Amniotic stem cell (primary cell): ENCODE results near the gene ABCB11.
"Not testable (repeated sequence)": the region's sequence is repeated elsewhere in the genome, so short reads cannot be mapped to it uniquely, and the experiment has no call there.

Source experiments
- DNase-seq: peaks from one replicate; lab custom pipeline; 2025; lab: John Stamatoyannopoulos, UW

ABCB11 gene

GRCh38 chr2:168890006-168890782 lies 140.9 kb downstream of the ABCB11 start, which contains the start of gene SPC25:
Gene SPC25 (minus strand): TSS chr2:168890430. CDS start chr2:168889519, 911 bp downstream.
- peak; percentile 70 for DNase-seq

- no peak for DNase-seq
Observed at GRCh38 chr2:168889635-168890005, 141.5 kb downstream of the ABCB11 start.

DNA sequence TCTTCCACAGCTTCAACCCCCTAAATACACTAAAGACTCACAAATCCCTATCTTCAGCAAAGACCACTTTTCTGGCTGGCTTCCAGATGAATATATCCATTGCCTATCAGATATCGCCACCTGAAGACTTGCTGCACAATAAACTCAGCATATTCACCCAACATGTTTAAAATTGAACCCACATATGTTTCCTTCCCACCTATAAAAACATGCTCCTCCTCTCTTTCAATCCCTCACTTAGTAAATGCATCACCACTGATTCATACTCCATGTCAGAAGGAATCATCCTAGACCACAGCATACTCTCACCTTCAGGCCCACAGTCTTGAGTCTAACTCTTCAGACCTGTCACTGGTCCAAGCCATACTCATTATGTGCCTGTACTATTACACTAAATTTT lies 146.1 kb downstream of the ABCB11 start:
- no peak for DNase-seq

DNA sequence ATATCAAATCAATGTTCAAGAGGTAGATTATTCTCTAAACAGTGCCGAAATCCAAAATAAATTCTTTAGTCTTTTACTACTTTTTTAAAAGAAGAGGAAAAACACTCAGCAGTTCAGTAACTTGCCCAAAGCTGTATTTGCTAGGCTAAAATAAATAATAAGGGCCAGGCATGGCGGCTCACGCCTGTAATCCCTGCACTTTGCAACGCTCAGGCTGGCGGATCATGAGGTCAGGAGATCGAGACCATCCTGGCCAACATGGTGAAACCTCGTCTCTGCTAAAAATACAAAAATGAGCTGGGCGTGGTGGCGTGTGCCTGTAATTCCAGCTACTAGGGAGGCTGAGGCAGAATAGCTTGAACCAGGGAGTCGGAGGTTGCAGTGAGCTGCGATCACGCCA lies 149.0 kb downstream of the ABCB11 start:
- not testable (repeated sequence) for DNase-seq

DNA sequence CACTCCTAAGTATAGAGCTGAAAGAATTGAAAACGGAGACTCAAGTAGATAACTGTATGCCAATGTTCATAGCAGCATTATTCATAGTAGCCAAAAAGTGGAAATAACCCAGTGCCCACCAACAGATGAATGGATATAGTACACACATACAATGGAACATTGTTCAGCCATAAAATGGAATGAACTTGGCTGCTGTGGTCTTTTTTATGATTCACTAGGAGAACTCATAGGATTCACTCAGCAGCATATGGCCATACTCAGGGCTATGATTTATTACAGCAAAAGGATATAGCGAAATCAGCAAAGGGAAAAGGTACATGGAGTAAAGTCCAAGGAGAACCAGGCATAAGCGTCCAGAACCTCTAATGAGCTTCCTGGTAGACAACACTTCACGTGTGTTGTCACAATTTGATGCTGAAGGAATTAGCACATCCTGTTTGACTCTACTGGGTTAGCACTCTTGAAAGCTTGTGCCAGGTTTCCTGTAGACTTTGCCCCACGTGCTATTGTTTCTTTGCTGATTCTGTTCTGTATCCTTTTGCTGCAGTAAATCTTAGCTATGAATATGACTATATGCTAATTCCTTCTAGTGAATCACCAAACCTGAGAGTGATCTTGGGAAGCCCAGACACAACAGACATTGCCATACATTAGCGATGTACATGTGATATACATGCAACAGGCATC lies 156.6 kb downstream of the ABCB11 start:
- no peak for DNase-seq

- DNase-seq, result not testable (repeated sequence)
Observed at GRCh38 chr2:168870824-168871223, 160.3 kb downstream of the ABCB11 start.
